WTC11 (cell line): ENCODE measurements around the gene LINC00237. TPM values are rescaled to one million over a fixed set of nuclear protein-coding genes. Genes with fewer than 3 reads are reported as not detected.

Source experiments
- ATAC-seq: fragments of 200-7000 bp; cut with Tn5 transposase; 2 replicates; pipeline ENCODE4 v1.10.0; 2021; ENCODE audit warnings: mild to moderate bottlenecking, moderate library complexity
- CTCF ChIA-PET: fragments of 300-600 bp; sonication (Branson Sonifier 250); formaldehyde crosslinking; loops from one replicate; lab custom pipeline; 2021; ENCODE audit warnings: antibody characterized with exemption; lab: Charles Lee
- POLR2A ChIA-PET: fragments of 350-600 bp; sonication (Branson Sonifier 250); formaldehyde crosslinking; loops from one replicate; lab custom pipeline; 2021; ENCODE audit warnings: antibody characterized with exemption; lab: Charles Lee
- DNase-seq: peaks from one replicate; pipeline ENCODE4 v3.0.0; 2021; ENCODE audit warnings: low spot score
- H3K27ac Mint-ChIP-seq: 2 replicates; pipeline ENCODE4 v1.8.0; 2021; ENCODE audit warnings: mixed read lengths
- H3K27me3 Mint-ChIP-seq: 2 replicates; pipeline ENCODE4 v1.8.0; 2021; ENCODE audit warnings: low read depth, mild to moderate bottlenecking, moderate library complexity, mixed read lengths
- H3K36me3 Mint-ChIP-seq: 2 replicates; pipeline ENCODE4 v1.8.0; 2021; ENCODE audit warnings: mixed read lengths
- H3K4me1 Mint-ChIP-seq: 2 replicates; pipeline ENCODE4 v1.8.0; 2022; ENCODE audit warnings: mixed read lengths
- H3K4me3 Mint-ChIP-seq: 2 replicates; pipeline ENCODE4 v1.8.0; 2021; ENCODE audit warnings: mild to moderate bottlenecking, moderate library complexity, mixed read lengths
- H3K9me3 Mint-ChIP-seq: 2 replicates; pipeline ENCODE4 v1.8.0; 2021; ENCODE audit warnings: mixed read lengths
- ATF1 ChIP-seq: sonication (generic); formaldehyde crosslinking; IDR thresholded peaks from 2 replicates; pipeline ENCODE4 v1.8.1; 2023; ENCODE audit warnings: mild to moderate bottlenecking, moderate library complexity, missing genetic modification reagents
- CDX4 ChIP-seq: fragments of 250-450 bp; sonication (Bioruptor Pico); IDR thresholded peaks from 2 replicates; pipeline ENCODE4 v1.9.0; 2021; ENCODE audit warnings: moderate library complexity, mild to moderate bottlenecking, inconsistent platforms, borderline replicate concordance
- CREM ChIP-seq: sonication (generic); formaldehyde crosslinking; IDR thresholded peaks from 2 replicates; pipeline ENCODE4 v1.8.1; 2022; ENCODE audit warnings: mild to moderate bottlenecking, missing genetic modification reagents, moderate library complexity
- ERG ChIP-seq: fragments of 250-450 bp; sonication (Bioruptor Pico); IDR thresholded peaks from 2 replicates; pipeline ENCODE4 v1.8.0; 2021; ENCODE audit warnings: mild to moderate bottlenecking
- ETV6 ChIP-seq: sonication (generic); formaldehyde crosslinking; IDR thresholded peaks from 2 replicates; pipeline ENCODE4 v1.8.1; 2022; ENCODE audit warnings: mild to moderate bottlenecking, missing genetic modification reagents
- HMGXB4 ChIP-seq: sonication (generic); formaldehyde crosslinking; IDR thresholded peaks from 2 replicates; pipeline ENCODE4 v1.8.1; 2023; ENCODE audit warnings: mild to moderate bottlenecking, moderate library complexity, missing genetic modification reagents
- MYBL2 ChIP-seq: sonication (generic); formaldehyde crosslinking; IDR thresholded peaks from 2 replicates; pipeline ENCODE4 v1.8.1; 2023; ENCODE audit warnings: mild to moderate bottlenecking, moderate library complexity, missing genetic modification reagents
- NFATC4 ChIP-seq: fragments of 250-450 bp; sonication (Bioruptor Pico); IDR thresholded peaks from 2 replicates; pipeline ENCODE4 v1.9.0; 2021; ENCODE audit warnings: mild to moderate bottlenecking
- NR1H2 ChIP-seq: sonication (generic); formaldehyde crosslinking; IDR thresholded peaks from 2 replicates; pipeline ENCODE4 v1.9.0; 2021; ENCODE audit warnings: mild to moderate bottlenecking, moderate library complexity, missing genetic modification reagents
- NR3C1 ChIP-seq: sonication (generic); formaldehyde crosslinking; conservative IDR thresholded peaks from 2 replicates; pipeline ENCODE4 v1.8.1; 2023; ENCODE audit warnings: low read depth, mild to moderate bottlenecking, missing genetic modification reagents
- RORB ChIP-seq: fragments of 250-450 bp; sonication (Bioruptor Pico); IDR thresholded peaks from 2 replicates; pipeline ENCODE4 v1.9.0; 2021; ENCODE audit warnings: mild to moderate bottlenecking
- SP1 ChIP-seq: sonication (generic); formaldehyde crosslinking; conservative IDR thresholded peaks from 2 replicates; pipeline ENCODE4 v1.8.1; 2022; ENCODE audit warnings: missing genetic modification reagents
- STAT6 ChIP-seq: sonication (generic); formaldehyde crosslinking; conservative IDR thresholded peaks from 2 replicates; pipeline ENCODE4 v1.8.1; 2023; ENCODE audit warnings: mild to moderate bottlenecking, low read depth, missing genetic modification reagents, moderate library complexity
- TEAD4 ChIP-seq: sonication (generic); formaldehyde crosslinking; IDR thresholded peaks from 2 replicates; pipeline ENCODE4 v1.8.0; 2022; ENCODE audit warnings: mild to moderate bottlenecking, missing genetic modification reagents
- ZNF121 ChIP-seq: sonication (generic); formaldehyde crosslinking; IDR thresholded peaks from 2 replicates; pipeline ENCODE4 v1.8.0; 2023; ENCODE audit warnings: missing genetic modification reagents
- ZNF138 ChIP-seq: sonication (generic); formaldehyde crosslinking; conservative IDR thresholded peaks from 2 replicates; pipeline ENCODE4 v1.8.1; 2022; ENCODE audit warnings: mild to moderate bottlenecking, moderate library complexity, missing genetic modification reagents
- ZNF281 ChIP-seq: sonication (generic); formaldehyde crosslinking; IDR thresholded peaks from 2 replicates; pipeline ENCODE4 v1.8.0; 2023; ENCODE audit warnings: mild to moderate bottlenecking, missing genetic modification reagents
- ZNF317 ChIP-seq: sonication (generic); formaldehyde crosslinking; IDR thresholded peaks from 2 replicates; pipeline ENCODE4 v1.8.1; 2023; ENCODE audit warnings: low read depth, mild to moderate bottlenecking, moderate library complexity, missing genetic modification reagents, borderline replicate concordance
- ZNF416 ChIP-seq: fragments of 250-450 bp; sonication (Bioruptor Pico); IDR thresholded peaks from 2 replicates; pipeline ENCODE4 v1.9.0; 2021; ENCODE audit warnings: mild to moderate bottlenecking, inconsistent platforms
- ZNF425 ChIP-seq: fragments of 250-450 bp; sonication (Bioruptor Pico); conservative IDR thresholded peaks from 2 replicates; pipeline ENCODE4 v1.9.0; 2021; ENCODE audit warnings: mild to moderate bottlenecking
- ZNF512 ChIP-seq: sonication (generic); formaldehyde crosslinking; IDR thresholded peaks from 2 replicates; pipeline ENCODE4 v1.8.1; 2022; ENCODE audit warnings: missing genetic modification reagents, borderline replicate concordance
- total RNA-seq: library from RNA; stranded (reverse); gene quantifications from 3 replicates; pipeline ENCODE4 v1.2.3, GENCODE V29; 2021

LINC00237 gene
- total RNA-seq, 1 experiment from 2014 or later, result 3.1 TPM

- ChIA-PET CTCF (no interaction called here), POLR2A (no interaction called here)
- ATAC-seq (no peak), DNase-seq (no peak)
- no peak overlapping the region for H3K4me3 Mint-ChIP-seq
- peaks cover 5% of the 10 kb centered on the region; the same call in 1 of the 2 replicates for H3K9me3 Mint-ChIP-seq
- H3K27ac Mint-ChIP-seq, result no peak overlapping the region
- no peaks in the 10 kb centered on the region for H3K36me3 Mint-ChIP-seq
- TF ChIP-seq NR1H2 (no peak), TEAD4 (CRISPR knock-in tag) (no peak), NR3C1 (no peak), RORB (CRISPR knock-in tag) (no peak), NFATC4 (no peak), ZNF416 (CRISPR knock-in tag) (no peak), ZNF138 (no peak), ERG (CRISPR knock-in tag) (no peak), CREM (CRISPR knock-in tag) (no peak)
- H3K27me3 Mint-ChIP-seq, result no peaks in the 10 kb centered on the region; the same call in 1 of the 2 replicates
- H3K4me1 Mint-ChIP-seq, result peaks cover 5% of the 10 kb centered on the region
Measured at GRCh38 chr20:21077809-21078345, 28.3 kb downstream of the LINC00237 start.

- peaks cover 5% of the 10 kb centered on the region for H3K4me1 Mint-ChIP-seq
- no peak for ATAC-seq
- H3K4me3 Mint-ChIP-seq, result no peak overlapping the region
- no peak overlapping the region for H3K27ac Mint-ChIP-seq
- DNase-seq, result no peak
- CTCF ChIA-PET, result interaction anchor here (0.6 kb wide), 1 partner anchor 27 kb away, joined by 4 read pairs; no protein-coding TSS in a partner anchor
- POLR2A ChIA-PET, result no interaction called here
- peaks cover 5% of the 10 kb centered on the region; the same call in 1 of the 2 replicates for H3K9me3 Mint-ChIP-seq
- no peaks in the 10 kb centered on the region for H3K36me3 Mint-ChIP-seq
- TF ChIP-seq NR3C1 (no peak), ZNF121 (no peak), ETV6 (CRISPR knock-in tag) (no peak), ZNF416 (CRISPR knock-in tag) (no peak), ZNF425 (CRISPR knock-in tag) (no peak), HMGXB4 (CRISPR knock-in tag) (no peak), MYBL2 (CRISPR knock-in tag) (no peak), ZNF317 (CRISPR knock-in tag) (no peak), SP1 (no peak), ZNF512 (CRISPR knock-in tag) (no peak), ATF1 (no peak), CDX4 (CRISPR knock-in tag) (no peak), ZNF281 (CRISPR knock-in tag) (no peak), STAT6 (CRISPR knock-in tag) (no peak), ZNF138 (no peak)
- H3K27me3 Mint-ChIP-seq, result no peaks in the 10 kb centered on the region; the same call in 1 of the 2 replicates
Measured at GRCh38 chr20:21076073-21076472, 30.1 kb downstream of the LINC00237 start.
